Neural cell (in vitro differentiated cells): ENCODE results near the gene CREM.

Experiments
- CTCF ChIP-seq: fragments of 450-650 bp; IDR thresholded peaks from 2 replicates; pipeline ENCODE4 v1.5.1; 2014; ENCODE audit warnings: antibody characterized with exemption, mild to moderate bottlenecking, moderate library complexity; ENCODE audit not compliant: poor library complexity, severe bottlenecking
- EP300 ChIP-seq: fragments of 450-650 bp; conservative IDR thresholded peaks from 2 replicates; pipeline ENCODE4 v1.6.1; 2014; ENCODE audit warnings: antibody characterized with exemption, mild to moderate bottlenecking, moderate library complexity; ENCODE audit not compliant: poor library complexity, severe bottlenecking
- EZH2 ChIP-seq: fragments of 200-600, 300-800 bp; shearing (Covaris generic), sonication (generic); IDR thresholded peaks from 2 replicates; pipeline ENCODE4 v1.6.1; 2014; ENCODE audit warnings: antibody characterized with exemption, low read length, borderline replicate concordance, mild to moderate bottlenecking; ENCODE audit not compliant: insufficient read depth, poor library complexity, severe bottlenecking
- POLR2AphosphoS5 ChIP-seq: IDR thresholded peaks from 2 replicates; pipeline ENCODE4 v1.6.1; 2012
- RAD21 ChIP-seq: fragments of 450-650 bp; conservative IDR thresholded peaks from 2 replicates; pipeline ENCODE4 v1.6.1; 2014; ENCODE audit warnings: antibody characterized with exemption, mild to moderate bottlenecking, moderate library complexity
- REST ChIP-seq: IDR thresholded peaks from 2 replicates; pipeline ENCODE4 v1.6.1; 2012; ENCODE audit warnings: borderline replicate concordance
- SMC3 ChIP-seq: fragments of 450-650 bp; conservative IDR thresholded peaks from 2 replicates; pipeline ENCODE4 v1.6.1; 2014; ENCODE audit warnings: antibody characterized with exemption, mild to moderate bottlenecking, moderate library complexity; ENCODE audit not compliant: poor library complexity
- TAF1 ChIP-seq: IDR thresholded peaks from 2 replicates; pipeline ENCODE4 v1.6.1; 2012; ENCODE audit warnings: low read depth

GRCh38 chr10:35172574-35172973 is 45.9 kb downstream of the CREM start:
- TF ChIP-seq EP300, result no peak
- TF ChIP-seq CTCF, result no peak
- no peak for TF ChIP-seq EZH2
- no peak for TF ChIP-seq POLR2AphosphoS5
- no peak for TF ChIP-seq TAF1
- TF ChIP-seq RAD21, result no peak
- no peak for TF ChIP-seq SMC3
- no peak for TF ChIP-seq REST
